Gastroesophageal sphincter (tissue), 4 donors: Measurements from ENCODE around the gene ZNF784. TPM values are rescaled to one million over a fixed set of nuclear protein-coding genes. Genes with fewer than 3 reads are reported as not detected.

Experiments
- ATAC-seq: fragments of 150-250 bp; one replicate; pipeline ENCODE4 v1.9.1; 2016; ENCODE audit warnings: mild to moderate bottlenecking, moderate library complexity
- H3K27ac ChIP-seq, 4 donors: fragments of 200-600 bp; sonication (generic) in 3 of 4; 1 replicate in 3 of 4; 2 replicates in 1 of 4; pipeline ENCODE4 v1.5.1; 2016 to 2019
- H3K27me3 ChIP-seq: fragments of 200-600 bp; sonication (generic); one replicate; pipeline ENCODE4 v1.5.1; 2019
- H3K36me3 ChIP-seq, 2 donors: fragments of 200-600 bp; sonication (generic); one replicate each; pipeline ENCODE4 v1.5.1; 2019; ENCODE audit warnings: control low read depth in 1 of 2
- H3K4me1 ChIP-seq, 3 donors: fragments of 200-600 bp; sonication (generic); 1 replicate in 2 of 3; 2 replicates in 1 of 3; pipeline ENCODE4 v1.5.1; 2016 to 2019; ENCODE audit warnings: control low read depth in 2 of 3
- H3K4me3 ChIP-seq, 2 donors: fragments of 200-600 bp; sonication (generic); one replicate each; pipeline ENCODE4 v1.5.1; 2019; ENCODE audit warnings: mild to moderate bottlenecking in 1 of 2, moderate library complexity in 1 of 2
- H3K9me3 ChIP-seq, 3 donors: fragments of 200-600 bp; sonication (generic); one replicate each; pipeline ENCODE4 v1.5.1; 2017 to 2019; ENCODE audit warnings: control low read depth in 2 of 3
- EP300 ChIP-seq: sonication (generic); formaldehyde crosslinking; IDR thresholded peaks from one replicate; pipeline ENCODE4 v1.6.1; 2017; ENCODE audit warnings: antibody characterized with exemption, mild to moderate bottlenecking
- POLR2A ChIP-seq, 2 donors: fragments of 450-650 bp; IDR thresholded peaks; one replicate each; pipeline ENCODE4 v1.6.1; 2017; ENCODE audit warnings: antibody characterized with exemption in 2 of 2, mild to moderate bottlenecking in 2 of 2, moderate library complexity in 1 of 2
- POLR2AphosphoS5 ChIP-seq: sonication (generic); formaldehyde crosslinking; IDR thresholded peaks from one replicate; pipeline ENCODE4 v1.6.1; 2017; ENCODE audit warnings: antibody characterized with exemption
- WGBS, 2 donors: methylation state at CpG; one replicate each; pipeline ENCODE4 v1.1.5; 2018; ENCODE audit warnings: low coverage in 1 of 2; 5-methylcytosine and 5-hydroxymethylcytosine counted together
- total RNA-seq, 4 donors: library from RNA; depleted of rRNA; stranded (reverse); fragments of >200 nt; gene quantifications; one replicate each; pipeline ENCODE4 v1.1.0, GENCODE V29; 2016
- TF ChIP-seq, protein P1 (sequence below), 4 experiments: fragments of 200-600 bp in 2 of 4; fragments of 450-650 bp in 2 of 4; sonication (generic) in 1 of 4; IDR thresholded peaks; one replicate each; pipeline ENCODE4 v1.5.1; 2017 to 2019; ENCODE audit warnings: antibody characterized with exemption in 4 of 4, mild to moderate bottlenecking in 2 of 4, moderate library complexity in 2 of 4

ZNF784 gene
- total RNA-seq, 4 donors from 2014 or later = 0.54 to 8.1 (median 4.8) TPM

DNA sequence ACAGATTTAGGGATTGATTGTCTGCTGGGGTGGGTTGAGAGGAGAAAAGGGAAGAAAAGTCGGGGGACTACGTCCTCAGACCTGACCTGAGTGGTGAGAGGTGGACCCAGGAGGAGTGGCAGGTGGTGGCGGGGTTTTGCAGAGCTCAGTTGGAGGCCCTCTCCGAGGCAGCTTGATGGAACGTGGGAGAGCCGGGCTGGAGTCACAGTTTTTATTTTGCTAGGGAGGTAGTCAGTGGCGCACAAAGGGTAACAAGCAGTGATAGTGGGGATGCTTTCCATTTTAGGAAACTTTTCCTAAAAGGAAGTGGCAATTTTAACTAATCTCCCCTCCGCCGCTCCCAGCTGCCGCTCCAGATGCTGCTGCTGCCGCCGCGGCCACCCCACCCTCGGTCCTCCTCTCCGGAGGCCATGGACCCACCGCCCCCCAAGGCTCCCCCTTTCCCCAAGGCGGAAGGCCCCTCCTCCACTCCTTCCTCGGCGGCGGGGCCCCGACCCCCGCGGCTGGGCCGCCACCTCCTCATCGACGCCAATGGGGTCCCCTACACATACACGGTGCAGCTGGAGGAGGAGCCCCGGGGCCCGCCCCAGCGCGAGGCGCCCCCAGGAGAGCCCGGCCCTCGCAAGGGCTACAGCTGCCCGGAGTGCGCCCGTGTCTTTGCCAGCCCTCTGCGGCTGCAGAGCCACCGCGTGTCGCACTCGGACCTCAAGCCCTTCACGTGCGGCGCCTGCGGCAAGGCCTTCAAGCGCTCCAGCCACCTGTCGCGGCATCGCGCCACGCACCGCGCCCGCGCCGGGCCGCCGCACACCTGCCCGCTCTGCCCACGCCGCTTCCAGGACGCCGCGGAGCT, 18.0 kb upstream of the ZNF784 start:
- peak; percentile 1 for ATAC-seq
- WGBS, 2 donors = 0 to 1% methylated on average over 14 to 15 of the region's 65 CpGs
- no peaks in the 10 kb centered on the region for H3K9me3 ChIP-seq
- H3K27ac ChIP-seq = peak overlapping the region; percentile 16 to 96 (median 93)
- H3K4me1 ChIP-seq = peaks cover 3 to 94% (median 54%) of the 10 kb centered on the region in 3 donors
- no peaks in the 10 kb centered on the region for H3K27me3 ChIP-seq
- H3K4me3 ChIP-seq = peak overlapping the region; percentile 89 to 95
- H3K36me3 ChIP-seq = peaks cover 0 to 19% of the 10 kb centered on the region in 2 donors
- TF ChIP-seq EP300 (no peak), POLR2A (IDR thresholded peaks at IDR 0.05) (peak in 1 of 2 donors; percentile 6), POLR2AphosphoS5 (peak; percentile 5)
- TF ChIP-seq, protein P1, sequence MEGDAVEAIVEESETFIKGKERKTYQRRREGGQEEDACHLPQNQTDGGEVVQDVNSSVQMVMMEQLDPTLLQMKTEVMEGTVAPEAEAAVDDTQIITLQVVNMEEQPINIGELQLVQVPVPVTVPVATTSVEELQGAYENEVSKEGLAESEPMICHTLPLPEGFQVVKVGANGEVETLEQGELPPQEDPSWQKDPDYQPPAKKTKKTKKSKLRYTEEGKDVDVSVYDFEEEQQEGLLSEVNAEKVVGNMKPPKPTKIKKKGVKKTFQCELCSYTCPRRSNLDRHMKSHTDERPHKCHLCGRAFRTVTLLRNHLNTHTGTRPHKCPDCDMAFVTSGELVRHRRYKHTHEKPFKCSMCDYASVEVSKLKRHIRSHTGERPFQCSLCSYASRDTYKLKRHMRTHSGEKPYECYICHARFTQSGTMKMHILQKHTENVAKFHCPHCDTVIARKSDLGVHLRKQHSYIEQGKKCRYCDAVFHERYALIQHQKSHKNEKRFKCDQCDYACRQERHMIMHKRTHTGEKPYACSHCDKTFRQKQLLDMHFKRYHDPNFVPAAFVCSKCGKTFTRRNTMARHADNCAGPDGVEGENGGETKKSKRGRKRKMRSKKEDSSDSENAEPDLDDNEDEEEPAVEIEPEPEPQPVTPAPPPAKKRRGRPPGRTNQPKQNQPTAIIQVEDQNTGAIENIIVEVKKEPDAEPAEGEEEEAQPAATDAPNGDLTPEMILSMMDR (IDR thresholded peaks at IDR 0.05) = no peak

DNA sequence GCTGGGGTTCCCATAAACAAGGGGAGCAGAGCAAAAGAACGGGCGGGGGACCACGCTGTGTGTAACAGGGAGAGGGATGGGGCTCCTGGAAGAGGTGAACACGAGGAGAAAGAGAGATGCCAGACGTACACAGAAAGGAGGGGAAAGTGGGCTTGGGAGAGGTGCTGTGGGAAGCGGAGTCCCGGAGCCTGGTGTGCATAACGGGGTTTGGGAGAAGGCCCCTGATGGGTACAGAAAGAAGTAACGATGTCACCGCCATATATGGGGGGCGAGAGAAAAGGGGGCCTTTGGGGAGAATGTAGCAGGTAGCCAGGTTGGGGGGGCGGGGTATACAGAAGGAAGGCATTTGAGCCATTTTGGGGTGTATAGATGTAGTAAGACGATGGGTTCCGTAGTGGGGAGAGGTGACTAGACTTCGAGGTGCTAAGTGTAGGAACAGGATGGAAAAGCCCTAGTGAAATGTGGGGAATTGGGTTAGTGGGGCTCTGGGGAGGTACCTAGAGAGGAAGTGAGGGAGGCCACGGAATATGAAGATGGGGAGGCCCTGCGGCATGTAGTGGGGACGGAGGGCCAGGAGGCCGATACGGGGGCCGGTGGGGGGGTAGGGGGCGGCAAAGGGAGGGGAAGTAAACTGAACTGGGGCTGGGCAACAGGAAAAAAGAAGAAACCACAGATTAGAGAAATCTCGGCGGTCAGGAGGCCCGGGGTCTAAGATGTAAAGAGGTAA, 17.2 kb upstream of the ZNF784 start:
- Histone ChIP-seq H3K27me3 (no peaks in the 10 kb centered on the region), H3K27ac (peak overlapping the region; percentile 83 to 96 (median 93)), H3K9me3 (no peaks in the 10 kb centered on the region), H3K4me3 (peak overlapping the region; percentile 89 to 95), H3K36me3 (peaks cover 0 to 19% of the 10 kb centered on the region in 2 donors), H3K4me1 (peaks cover 3 to 94% (median 56%) of the 10 kb centered on the region in 3 donors)
- ATAC-seq = peak; percentile 3
- 0 to 2% methylated on average over 2 to 24 of the region's 25 CpGs for WGBS, 2 donors
- TF ChIP-seq, protein P1 (IDR thresholded peaks at IDR 0.05) = no peak
- no peak for TF ChIP-seq POLR2A (IDR thresholded peaks at IDR 0.05)
- no peak for TF ChIP-seq POLR2AphosphoS5
- TF ChIP-seq EP300 = no peak

DNA sequence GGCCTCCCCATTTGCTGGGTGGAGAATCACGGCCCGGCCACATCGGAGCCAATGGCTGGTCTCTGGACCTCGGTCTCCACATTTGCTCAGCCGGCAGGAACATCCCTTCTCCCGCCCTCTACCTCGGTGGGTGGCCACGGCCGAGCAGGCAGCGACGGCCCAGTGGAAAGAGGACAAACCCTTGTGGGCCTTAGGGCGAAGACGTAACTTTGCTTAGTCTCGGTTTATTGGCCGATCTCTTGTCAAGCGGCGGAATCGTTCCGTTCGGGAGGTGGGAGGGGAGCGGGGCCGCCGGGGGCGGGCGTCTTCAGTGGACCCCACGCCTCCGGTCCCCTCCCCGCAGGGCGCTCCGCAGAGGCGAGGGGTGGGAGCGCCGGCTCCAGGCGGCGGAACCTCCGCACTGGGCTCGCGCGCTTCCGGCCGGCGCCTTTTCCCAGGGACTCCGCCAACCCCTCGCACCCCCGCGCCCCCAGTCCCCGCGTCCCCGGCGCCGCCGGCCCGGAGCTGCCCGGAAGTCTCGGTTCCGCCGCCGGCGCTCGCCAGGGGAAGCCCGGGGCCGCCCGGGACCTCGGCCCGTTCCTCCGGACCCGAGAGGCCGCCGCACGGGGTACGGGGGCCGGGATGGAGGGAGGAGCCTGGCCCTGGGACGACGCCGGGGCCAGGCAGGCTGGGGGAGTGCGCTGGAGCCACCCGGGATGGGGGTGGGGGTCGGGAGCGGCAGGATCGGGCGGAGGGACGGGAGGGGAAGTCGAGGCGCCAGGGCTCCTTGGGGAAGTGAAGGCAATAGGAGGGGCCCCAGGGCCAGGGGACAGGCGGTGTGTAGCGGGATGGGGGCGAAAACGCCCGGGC, 16.4 kb upstream of the ZNF784 start, which contains the start of gene ZNF580:
ZNF580 (plus strand) TSS at position 426 of the 849 bp plus-strand sequence. CDS start 1,507 bp downstream, outside the sequence.
- H3K9me3 ChIP-seq = no peaks in the 10 kb centered on the region
- ATAC-seq = peak; percentile 72
- peak within 1 kb of the TSS; percentile 83 to 96 (median 93) for H3K27ac ChIP-seq
- TF ChIP-seq EP300 (no peak), POLR2A (IDR thresholded peaks at IDR 0.05) (peak; percentile 14 to 30), POLR2AphosphoS5 (peak; percentile 10)
- peak within 1 kb of the TSS; percentile 89 to 95 for H3K4me3 ChIP-seq
- H3K36me3 ChIP-seq = peaks cover 0 to 14% of the 10 kb centered on the region in 2 donors
- peaks cover 5 to 95% (median 64%) of the 10 kb centered on the region in 3 donors for H3K4me1 ChIP-seq
- 0% methylated on average over 16 of the region's 89 CpGs; no CpG with 5 or more reads in 1 of the 2 donors for WGBS, 2 donors
- no peaks in the 10 kb centered on the region for H3K27me3 ChIP-seq

DNA sequence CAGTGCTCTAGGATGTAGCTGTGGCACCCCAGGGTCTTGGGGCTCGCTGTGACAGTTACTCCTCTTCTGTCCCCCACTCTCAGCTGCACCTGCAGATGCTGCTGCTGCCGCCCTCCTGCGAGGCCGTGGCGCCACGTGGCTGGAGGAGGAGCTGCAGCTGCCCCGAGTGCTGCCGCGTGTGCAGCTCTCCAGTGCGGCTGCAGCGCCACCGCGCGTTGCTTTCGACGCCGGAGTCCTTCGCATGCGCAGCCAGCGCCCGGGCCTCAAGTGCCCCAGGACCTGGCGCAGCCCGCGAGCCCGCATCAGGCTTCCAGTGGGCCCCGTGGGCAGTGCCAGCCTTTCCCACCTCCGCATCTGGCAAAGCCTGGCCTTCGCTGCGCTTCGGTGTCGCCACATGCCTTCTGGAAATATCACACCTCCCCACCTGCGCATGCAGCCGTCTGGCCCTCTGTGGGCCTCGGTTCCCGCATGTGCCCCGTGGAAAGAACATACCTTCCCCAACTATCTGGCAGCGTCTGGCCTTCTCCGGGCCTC, 15.7 kb upstream of the ZNF784 start:
- ATAC-seq = peak; percentile 26
- WGBS, 2 donors = no CpG with 5 or more reads among the region's 38 CpGs
- H3K36me3 ChIP-seq = peaks cover 0 to 7% of the 10 kb centered on the region in 2 donors
- TF ChIP-seq POLR2A (IDR thresholded peaks at IDR 0.05) (no peak), EP300 (no peak), POLR2AphosphoS5 (no peak)
- TF ChIP-seq, protein P1 (IDR thresholded peaks at IDR 0.05) = peak in 3 of 4 experiments; percentile 55 to 67 (median 60)
- H3K9me3 ChIP-seq = no peaks in the 10 kb centered on the region
- peak overlapping the region; percentile 83 to 96 (median 93) for H3K27ac ChIP-seq
- H3K4me1 ChIP-seq = peaks cover 5 to 94% (median 66%) of the 10 kb centered on the region in 3 donors
- peak overlapping the region; percentile 89 to 95 for H3K4me3 ChIP-seq
- no peaks in the 10 kb centered on the region for H3K27me3 ChIP-seq
